Activated CD4-positive, CD25-positive, alpha-beta regulatory T cell treated with anti-CD3 and anti-CD28 coated beads, Interleukin-2, amount 50 U/mL, for 72 hours (primary cell): ENCODE results near the gene AP1M2.
"Not testable (repeated sequence)": the region's sequence is repeated elsewhere in the genome, so short reads cannot be mapped to it uniquely, and the experiment has no call there.

ENCODE experiments used
- DNase-seq: peaks from one replicate; pipeline ENCODE4 v3.0.0; 2021

The AP1M2 gene

DNA sequence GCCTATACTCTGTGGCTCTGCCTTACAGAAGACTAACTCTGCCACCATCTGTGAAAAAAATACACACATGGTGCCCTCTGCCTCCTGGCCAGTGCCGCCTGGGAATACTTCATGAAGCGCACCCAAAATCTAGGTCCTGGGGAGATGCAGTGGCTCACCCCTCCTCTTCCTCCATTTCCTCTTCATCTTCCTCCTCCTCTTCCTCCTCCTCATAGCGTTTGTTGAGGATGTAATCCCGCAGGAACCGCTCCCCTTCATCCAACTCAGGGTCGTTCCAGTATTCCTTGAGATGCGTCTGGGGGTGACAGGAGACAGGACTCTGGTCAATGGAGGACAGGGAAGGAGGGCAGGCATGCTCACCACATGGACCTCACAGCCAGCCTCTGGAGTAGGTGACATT lies 27.0 kb downstream of the AP1M2 start:
- DNase-seq, result no peak

GRCh38 chr19:10557603-10558197 lies 29.4 kb downstream of the AP1M2 start:
- DNase-seq, result no peak

DNA sequence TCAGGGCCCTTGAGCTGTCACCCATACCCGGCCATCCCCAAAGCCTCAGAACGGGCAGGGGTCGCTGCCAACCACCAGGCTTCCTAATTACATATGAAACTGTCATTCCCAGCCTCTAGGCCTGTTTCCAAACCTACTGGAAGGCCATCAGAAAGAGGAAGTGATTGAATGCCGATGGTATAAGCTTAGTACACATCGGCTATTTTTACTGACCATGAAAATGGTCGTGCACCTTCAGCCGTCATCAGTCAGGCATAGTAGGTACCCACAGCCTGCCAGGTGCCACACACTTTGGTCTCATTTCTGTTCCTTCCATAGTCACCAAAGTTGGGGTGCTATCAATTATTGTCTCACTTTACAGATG lies 31.5 kb downstream of the AP1M2 start:
- no peak for DNase-seq

GRCh38 chr19:10554760-10555609 lies 32.1 kb downstream of the AP1M2 start:
- DNase-seq, result no peak

- no peak for DNase-seq
Measured at GRCh38 chr19:10553943-10554381, 33.1 kb downstream of the AP1M2 start.

DNA sequence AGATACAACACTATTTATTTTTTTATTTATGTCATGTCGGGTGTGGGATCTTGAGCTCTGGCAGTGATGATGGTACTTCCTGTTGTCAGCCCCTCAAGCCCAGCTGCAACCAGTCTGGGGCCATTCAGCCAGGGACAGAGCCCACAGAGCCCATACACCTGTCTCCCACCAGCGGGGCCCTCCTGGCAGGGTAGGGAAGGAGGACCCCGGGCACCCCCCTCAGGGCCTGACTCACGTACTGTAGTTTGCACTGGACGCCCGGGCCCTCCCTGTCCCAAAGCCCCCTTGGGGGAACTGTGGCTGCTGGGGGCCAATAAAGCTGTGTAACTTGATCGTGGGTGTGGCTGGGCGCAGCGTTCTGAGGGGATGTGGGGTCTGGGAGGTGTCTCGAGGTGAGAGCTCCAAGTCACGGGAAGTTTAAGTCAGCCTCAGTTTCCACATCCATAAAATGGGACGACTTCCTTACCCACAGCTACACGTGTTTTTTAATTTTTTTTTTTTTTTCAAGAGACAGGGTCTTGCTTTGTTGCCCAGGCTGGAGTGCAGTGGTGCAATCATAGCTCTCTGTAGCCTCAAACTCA lies 33.9 kb downstream of the AP1M2 start:
- DNase-seq, result no peak

- no peak for DNase-seq
Measured at GRCh38 chr19:10552510-10553053, 34.5 kb downstream of the AP1M2 start.

- no peak for DNase-seq
Measured at GRCh38 chr19:10551698-10552301, 35.3 kb downstream of the AP1M2 start.

GRCh38 chr19:10551006-10551405 lies 36.1 kb downstream of the AP1M2 start:
- not testable (repeated sequence) for DNase-seq

DNA sequence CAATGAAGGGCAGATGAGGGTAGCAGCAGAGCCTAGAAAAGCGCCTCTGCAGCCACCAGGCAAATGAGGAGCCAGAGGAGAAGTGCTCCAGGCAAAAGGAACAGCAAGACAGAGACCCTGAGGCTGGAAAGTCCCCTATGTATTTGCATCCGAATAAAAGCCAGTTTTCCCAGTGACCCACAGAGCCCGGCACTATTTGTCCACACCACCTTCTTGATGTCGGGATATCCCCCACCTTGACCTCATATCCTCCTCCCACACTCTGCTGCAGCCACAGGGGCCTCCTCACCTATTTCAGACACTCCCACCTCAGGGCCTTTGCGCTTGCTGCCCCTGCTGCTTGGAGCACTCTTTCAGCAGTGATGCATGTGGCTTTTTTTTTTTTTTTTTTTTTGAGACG lies 36.8 kb downstream of the AP1M2 start:
- no peak for DNase-seq

- no peak for DNase-seq
Measured at GRCh38 chr19:10549733-10550132, 37.4 kb downstream of the AP1M2 start.

DNA sequence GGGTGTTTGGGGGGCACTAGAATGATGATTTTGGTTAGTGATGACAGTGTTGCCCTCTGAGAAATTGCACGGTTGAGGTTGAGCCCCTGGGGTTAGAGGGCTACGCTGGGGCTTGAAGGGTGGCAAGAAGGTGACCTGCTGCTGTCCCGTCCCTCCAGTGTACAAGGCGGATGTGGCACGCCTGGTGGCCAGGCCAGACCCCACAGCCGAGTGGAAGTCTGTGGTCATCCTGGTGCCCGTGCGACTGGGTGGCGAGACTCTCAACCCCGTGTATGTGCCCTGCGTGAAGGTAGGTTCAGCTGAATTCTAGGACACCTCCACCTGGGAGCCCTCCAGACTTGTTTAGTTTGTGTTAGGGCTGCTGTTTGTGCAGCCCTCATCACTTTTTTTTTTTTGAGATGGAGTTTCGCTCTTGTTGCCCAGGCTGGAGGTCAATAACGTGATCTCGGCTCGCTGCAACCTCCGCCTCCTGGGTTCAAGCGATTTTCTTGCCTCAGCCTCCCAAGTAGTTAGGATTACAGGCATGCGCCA lies 38.3 kb downstream of the AP1M2 start:
- DNase-seq, result no peak

GRCh38 chr19:10546817-10547216 lies 40.3 kb downstream of the AP1M2 start:
- DNase-seq, result no peak

DNA sequence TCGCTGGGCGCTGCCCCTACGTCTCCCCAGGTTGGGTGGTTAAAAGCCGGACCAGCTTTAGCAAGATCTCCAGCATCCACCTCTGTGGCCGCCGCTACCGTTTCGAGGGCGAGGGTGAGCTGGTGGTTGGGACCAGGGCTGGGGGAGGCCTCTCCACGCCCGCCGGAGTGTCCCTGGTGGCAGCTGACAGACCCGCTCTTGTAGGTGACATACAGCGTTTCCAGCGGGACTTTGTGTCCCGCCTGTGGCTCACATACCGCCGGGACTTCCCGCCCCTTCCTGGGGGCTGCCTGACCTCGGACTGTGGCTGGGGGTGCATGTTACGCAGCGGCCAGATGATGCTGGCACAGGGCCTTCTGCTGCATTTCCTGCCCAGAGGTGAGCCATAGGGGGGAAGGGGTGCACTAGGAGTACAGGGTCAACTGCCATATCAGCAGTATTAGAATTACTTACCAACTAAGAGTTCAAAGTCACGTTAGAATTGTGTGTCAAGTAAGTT lies 42.3 kb downstream of the AP1M2 start:
- DNase-seq, result no peak

DNA sequence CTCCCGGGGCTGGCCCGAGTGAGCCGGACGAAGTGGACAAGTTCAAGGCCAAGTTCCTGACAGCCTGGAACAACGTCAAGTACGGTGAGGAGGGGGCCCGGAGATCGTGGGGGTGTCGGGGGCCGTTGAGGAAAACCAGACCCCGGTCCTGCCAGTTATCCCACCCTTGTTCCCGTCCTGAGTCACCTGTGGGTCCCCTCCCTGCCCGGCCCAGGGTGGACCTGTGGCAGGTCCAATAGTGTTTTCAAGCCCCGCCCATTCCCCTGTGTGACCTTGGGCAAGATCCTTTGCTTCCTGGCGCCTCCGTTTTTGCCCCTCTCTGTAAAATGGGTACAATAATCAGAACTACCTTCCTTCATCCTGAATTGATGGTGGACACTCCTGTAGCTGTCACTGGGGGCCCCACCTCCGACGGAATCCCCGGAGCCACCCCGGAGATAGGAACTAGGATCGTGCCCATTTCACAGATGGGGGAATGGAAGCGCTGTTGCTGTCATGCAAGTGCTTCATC lies 42.8 kb downstream of the AP1M2 start:
- peak; percentile 41 for DNase-seq

GRCh38 chr19:10543420-10544241 lies 43.5 kb downstream of the AP1M2 start, which contains the start of gene ATG4D:
ATG4D (plus strand) TSS chr19:10543904; CDS start chr19:10544091, 187 bp downstream.
- DNase-seq, result peak; percentile 82

- no peak for DNase-seq
Measured at GRCh38 chr19:10543059-10543419, 44.1 kb downstream of the AP1M2 start.

GRCh38 chr19:10539016-10539415 lies 48.1 kb downstream of the AP1M2 start:
- not testable (repeated sequence) for DNase-seq

DNA sequence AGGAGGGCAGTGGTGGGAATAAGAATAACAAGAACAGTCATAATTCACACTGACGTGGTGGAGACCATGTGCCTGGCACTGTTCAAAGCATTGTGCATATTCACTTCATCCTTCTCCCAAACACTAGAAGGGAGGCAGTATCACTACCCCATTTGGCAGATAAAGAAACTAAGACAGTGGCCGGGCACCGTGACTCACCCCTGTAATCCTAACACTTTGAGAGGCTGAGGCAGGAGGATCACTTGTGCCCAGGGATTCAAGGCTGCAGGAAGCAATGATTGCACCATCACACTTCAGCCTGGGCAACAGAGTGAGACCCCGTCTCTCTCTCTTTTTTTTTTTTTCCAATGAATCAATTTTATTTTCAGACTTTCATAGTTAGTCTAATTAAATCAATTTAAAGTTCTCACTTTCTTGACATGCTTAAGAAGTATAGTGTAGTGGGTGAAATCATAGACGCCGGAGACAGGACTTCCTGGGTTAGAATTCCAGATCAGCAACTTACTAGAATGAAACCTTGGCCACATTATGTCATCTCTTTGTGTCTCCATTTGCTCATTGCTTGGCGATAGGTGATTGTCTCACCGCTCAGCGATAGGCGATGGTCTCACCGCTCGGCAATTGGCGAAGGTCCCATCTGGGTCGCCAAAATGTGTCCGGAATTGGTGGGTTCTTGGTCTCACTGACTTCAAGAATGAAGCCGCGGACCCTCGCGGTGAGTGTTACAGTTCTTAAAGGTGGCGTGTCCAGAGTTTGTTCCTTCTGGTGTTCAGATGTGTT lies 48.7 kb downstream of the AP1M2 start:
- DNase-seq, result no peak

DNA sequence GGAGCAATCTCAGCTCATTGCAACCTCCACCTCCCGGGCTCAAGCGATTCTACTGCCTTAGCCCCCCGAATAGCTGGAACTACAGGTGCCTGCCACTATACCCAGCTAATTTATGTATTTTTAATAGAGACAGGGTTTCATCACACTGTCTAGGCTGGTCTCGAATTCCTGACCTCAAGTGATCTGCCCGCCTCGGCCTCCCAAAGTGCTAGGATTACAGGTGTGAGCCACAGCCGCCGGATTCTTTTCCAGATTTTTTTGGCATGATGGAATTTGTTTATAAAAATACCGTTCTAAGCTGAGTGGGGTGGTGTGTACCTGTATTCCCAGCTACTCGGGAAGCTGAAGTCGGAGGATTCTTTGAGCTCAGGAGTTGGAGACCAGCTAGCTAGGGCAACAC lies 49.4 kb downstream of the AP1M2 start:
- no peak for DNase-seq

GRCh38 chr19:10535613-10536012 lies 51.5 kb downstream of the AP1M2 start:
- no peak for DNase-seq
